ENCODE data around the gene HOXC9.
A peak's percentile ranks its signal among the peaks of the same experiment; 100 is the strongest.

The HOXC9 gene

DNA sequence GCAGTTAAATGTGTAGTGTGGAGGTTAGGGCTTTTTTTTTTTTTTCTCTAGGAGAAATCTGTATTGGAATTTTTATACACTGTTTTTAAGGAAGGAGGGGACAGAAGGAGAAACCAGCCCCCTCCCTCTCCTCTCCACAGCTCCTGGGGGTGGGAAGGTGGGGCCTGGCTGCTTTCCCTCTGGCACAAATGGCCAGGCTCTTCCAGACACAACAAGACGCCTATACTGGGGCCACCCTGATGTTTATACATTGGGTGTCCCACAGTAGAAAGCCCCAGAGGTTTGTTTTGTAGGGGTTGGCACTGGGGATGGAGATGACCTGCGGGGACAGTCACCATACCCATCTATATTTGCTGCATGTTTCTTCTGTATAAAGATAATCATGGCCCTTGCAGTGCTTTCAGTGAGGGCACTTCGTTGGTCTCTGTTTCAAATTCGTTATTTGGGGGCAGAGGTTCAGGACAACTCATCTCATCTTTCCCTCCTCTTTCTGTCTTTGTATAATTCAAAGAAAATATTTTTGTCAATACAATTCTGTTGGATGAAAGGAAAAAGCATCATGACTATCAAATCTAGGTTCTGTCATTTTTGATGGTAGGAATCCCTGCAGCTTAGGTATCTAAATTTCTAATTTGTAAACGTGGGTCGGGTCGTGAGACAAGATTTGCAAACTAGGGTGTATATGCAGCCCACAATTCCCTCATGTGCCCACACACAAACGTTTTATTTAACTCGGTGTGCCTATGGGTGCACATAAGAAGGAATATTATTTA, 23.0 kb upstream of the HOXC9 start:
- no peak for DNase-seq

DNA sequence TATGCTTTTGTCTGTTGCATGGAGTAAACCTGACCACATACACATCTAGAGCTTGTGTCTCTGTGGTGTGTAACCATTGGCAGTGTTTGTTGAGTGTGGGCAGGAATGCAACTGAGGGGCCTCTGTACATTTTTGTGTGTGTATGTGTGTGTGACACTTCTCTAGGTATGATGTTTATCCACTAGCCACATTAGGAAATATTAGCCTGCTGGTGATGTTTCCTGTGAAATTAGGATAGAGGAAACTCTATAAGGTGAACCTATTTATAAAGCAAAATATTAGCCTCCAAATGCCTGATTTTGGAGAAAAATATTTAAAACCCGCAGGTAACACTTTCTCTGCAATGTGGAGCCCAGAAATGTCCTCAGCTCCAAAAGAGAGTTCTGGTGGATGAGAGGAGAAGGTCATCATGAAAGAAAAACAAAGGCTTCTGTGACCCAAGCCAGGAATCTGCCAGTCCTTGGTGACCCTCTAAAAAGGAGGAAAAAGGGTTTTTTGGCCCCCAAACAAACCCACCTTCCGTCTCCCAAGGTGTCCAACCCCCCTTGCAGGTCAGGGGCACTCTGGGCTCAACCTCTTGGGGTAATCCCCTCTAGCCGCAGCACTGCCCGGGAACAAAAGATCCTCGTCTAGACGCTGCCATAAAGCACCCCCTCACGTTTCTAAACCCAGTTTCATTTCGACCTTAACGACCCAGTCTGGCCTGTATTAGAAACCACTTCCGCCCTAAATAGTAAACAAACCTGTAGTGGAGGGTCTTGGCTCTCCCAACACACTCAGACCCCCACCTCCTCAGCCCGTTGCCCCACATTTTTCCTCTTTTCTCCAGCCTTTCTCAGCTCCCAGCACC, 22.1 kb upstream of the HOXC9 start:
- DNase-seq = no peak

DNA sequence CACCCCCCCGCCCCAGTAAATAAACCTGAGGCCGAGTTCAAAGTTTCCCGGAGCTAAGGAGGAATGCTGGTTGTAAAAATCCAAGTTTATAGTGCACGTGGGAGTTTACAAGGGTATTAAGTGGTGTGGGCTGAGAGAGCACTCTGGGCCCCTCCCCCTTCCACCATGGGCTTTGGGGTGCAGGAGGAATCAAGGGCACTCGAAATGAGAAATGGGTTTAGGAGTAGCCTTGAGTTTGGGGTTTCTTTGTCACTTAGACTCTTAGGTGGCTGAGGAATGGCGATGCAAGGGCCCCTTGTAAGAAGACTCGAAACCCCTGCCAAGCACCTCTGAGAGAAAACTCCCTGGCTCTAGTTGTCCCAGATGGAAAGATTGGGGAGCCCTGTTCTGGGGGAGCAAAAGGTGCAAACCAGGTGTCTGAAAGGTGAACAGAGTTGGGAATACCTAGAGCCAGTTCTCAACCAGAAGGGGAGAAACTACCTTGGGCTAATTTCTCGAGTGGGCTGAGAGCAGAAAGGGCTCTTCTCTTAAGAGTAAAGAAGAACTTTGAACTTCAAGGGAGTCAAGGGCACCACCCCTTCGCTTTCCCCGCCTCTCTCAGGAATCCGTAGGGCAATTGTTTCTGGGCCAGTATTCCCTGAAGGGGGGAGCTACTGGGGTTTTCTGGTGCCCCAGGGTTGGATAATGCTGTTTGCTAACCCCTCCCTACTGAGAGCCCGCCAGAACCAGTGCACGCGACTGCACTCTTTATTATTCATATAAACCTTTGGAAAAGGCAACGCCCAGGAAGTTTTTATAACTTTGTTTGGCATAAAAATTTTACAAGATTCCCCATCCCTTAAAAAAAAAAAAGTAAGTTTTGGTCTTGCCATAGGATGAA, 21.2 kb upstream of the HOXC9 start:
- DNase-seq = no peak

DNA sequence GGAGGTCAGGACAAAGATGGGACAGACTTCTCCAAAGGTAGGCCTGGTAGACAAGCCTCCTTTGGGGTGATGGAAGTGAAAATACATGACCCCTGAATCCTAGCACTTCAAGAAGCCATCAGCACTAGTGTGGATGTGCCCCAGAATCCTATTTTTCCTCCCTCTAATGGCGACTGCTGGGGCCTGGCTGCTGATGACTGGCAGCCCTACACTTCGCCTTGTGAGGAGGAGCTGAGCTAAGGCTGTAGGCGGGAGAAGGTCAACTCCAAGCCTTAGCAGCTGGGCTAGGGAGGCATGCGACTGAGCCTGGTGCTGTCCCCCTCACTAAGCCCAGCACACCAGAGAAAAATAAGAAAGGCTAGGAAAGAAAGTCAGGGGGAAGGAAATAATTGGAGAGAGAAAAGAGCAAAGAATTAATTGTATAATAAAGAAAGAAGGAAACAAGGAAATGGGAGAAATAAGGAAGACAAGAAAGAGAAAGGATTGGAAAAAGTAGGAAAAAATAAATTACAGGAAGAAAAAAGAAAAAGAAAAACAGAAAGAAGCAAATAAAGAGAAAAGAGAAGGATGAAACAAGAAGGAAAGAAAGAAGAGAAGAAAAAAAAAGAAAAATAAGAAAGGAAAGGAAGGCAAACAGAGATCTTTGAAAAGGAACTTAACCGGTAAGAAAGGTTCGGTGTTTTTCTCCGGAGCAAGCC, 19.7 kb upstream of the HOXC9 start:
- no peak for DNase-seq

DNA sequence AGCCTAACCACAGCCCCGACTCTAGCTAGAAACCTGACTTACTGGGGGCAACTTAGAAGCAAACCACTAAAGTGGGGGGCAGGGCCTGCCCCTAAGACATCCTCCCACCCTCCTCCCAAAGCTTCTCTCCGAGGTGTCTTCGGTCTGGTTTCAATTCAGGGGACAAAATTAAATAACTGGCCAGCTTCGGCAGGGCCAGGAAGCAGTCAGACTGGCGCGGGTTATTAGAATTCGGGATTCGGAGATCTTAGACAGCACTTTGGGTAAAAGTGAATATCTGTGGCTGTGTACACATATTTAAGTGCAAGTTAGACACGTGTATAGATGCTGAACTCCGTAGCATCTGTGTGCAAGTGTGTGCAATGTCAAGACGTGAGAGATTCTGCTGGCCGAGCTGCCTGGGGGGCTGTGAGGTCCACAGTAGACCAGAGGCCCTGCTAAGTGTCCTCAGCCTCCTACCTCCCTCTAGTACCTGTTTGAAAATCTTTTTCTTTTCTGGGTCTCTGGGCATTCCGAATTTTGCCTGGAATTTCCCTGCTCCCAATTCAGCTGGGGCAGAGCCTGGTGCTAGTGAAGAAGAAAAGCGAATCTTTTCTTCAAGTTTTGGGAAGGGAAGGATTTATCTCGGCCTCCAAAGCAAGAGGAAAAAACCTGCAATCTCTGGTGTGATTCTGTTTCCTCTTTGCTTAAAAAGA, 19.0 kb upstream of the HOXC9 start:
- no peak for DNase-seq

DNA sequence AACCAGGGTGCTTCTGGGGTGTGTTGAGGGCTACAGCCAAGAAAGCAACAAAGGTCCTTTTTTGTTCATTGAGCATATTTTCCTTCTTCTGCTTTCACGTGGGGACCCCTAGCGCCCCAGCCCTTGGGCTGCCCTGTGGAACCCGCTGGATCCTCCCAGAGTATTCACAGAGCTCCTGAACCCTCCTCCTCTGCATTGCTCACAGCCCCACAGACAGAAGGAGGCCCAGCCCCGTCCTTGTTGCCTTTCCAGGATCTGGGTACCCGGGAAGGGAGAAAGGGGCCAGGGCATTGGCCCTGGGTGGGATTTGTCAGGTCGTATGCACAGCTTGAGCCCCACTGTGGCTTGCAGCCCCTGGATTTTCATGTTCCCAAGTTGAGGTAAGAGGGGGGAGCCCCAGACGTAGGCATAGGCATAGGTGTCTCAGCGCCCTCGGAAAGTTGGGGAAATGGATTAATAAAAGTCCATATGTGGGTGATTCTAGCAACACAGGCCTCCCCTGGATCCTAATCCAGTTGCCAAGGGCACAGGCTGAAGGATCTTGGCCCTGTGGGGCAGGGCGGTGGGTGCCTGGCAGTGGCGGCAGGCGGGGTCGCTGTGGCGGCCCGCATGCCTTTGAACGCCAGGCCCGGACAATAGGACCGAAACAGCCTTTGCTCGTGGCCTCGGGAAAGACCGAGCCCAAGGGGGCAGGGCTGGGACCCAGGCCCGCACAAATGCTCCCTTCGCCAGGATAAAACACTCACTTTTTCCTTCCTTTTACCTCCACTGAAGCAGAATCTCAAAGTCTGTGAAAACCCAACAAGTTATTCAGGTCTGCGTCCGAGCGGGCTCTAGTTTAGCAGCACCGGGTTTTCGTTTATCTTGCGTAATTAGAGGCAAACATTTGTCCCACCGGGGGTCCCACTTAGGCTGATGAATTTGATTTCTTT, 18.1 kb upstream of the HOXC9 start:
- DNase-seq = no peak

DNA sequence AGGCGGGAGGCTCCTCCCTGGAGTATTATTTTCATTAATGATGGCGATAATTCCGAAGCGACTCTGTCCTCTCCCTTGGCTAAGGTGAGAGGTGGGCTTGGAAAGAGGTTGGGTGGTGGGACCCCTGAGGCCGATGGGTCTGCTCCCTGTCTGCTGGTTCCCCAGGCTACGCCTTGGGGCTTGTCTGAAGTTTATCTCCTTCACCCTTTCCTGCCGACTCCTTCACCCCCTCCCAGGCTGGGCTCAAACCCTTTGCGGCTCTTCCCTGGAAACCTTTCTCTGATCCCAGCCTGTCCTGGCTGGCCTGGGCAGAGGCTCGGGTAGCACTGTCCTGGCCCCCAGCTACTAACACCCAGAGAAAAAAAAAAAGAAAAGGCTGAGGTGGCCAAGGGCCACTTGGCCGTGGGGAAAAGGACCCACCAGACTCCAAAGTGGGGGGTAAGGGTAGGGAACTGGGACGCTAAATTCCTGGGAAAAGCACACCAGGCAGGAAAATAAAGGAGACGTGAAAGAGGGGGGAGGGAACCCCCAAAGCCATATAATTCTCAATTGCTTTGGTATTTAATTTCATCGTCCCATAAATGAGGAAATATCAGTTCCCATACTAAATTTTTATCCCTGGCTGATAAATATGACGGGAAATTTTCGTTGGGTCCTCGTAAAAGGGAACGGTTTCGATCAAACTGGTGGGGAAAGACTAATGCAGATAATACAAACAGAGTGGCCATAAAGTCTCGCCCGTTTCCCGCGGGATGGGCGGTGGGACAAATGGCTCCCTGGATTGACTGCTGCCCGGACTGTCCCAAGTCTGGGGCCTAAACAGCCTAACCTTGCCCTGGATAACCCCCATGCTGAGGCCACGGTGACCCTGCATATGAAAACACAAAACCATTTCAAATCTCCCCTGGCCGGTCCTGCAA, 17.1 kb upstream of the HOXC9 start:
- no peak for DNase-seq

DNA sequence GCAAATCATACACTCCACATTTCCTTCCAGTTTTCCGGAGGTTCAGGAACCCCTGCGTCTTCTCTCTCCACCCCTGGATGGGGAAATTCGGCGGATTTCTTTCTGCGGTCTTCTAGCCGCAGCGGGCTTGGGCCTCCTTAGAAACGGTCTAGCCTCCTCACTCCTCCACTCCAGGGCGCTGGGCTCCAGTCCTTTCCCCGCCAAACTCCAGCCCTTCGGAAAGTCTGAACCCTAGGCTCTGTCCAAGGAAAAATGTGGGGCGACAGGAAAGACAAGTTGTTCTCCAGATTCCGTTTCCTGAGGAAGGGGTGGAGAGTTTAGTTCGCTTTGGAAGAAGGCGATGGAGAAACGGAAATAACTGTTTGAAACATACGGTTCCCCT, 16.4 kb upstream of the HOXC9 start:
- no peak for DNase-seq

DNA sequence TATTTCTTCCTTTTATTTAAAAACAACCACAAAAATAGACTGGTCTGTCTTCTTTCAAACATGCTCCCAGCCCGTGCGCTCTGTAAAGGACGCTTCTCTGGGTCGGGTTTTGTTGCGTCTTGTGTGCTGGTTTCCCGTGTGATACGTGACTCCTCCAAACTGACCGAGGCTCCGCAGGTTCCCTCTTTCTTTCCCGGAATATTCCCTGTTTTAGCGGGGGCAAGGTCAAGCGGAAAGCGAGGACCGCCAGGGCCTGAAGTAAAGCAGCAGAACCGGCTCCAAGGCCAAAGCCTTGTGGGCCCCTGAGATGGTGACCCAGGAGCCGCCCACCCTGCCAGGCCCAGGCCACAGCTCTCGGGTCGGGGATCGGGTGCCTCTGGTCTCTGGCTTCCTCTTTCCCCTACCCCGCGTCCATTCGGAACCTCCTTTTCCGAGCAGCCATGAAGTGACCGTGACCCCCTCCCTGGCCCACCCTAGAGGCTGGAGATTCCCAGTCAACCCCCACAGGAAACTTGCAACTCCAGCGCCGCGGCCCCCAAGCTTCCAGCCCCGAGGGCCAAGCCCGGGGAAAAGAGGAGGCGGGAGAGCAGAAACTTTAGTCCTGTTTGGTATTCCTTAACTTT, 15.9 kb upstream of the HOXC9 start:
- DNase-seq = no peak

DNA sequence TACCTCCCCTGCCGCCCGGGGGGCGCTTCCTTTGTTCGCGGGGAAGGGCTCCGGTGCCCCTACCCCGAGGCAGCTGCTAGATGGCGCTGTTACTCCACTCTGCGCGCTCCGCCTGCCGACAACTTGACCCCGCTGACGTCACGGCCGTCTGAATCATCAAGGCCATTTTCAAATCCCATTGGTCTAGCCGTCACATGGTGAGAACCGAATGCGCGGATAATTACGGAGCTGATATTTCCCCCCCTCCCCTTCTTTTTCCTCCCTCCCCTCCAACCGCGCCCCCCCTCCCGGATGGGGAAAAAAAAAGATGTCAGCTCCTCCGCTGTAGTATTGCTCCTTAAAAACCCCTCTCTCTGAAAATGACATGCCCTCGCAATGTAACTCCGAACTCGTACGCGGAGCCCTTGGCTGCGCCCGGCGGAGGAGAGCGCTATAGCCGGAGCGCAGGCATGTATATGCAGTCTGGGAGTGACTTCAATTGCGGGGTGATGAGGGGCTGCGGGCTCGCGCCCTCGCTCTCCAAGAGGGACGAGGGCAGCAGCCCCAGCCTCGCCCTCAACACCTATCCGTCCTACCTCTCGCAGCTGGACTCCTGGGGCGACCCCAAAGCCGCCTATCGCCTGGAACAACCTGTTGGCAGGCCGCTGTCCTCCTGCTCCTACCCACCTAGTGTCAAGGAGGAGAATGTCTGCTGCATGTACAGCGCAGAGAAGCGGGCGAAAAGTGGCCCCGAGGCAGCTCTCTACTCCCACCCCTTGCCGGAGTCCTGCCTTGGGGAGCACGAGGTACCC, 14.9 kb upstream of the HOXC9 start, which contains the start of gene HOXC10:
HOXC10 (plus strand) TSS at position 246 of the 791 bp plus-strand sequence; CDS start at position 360, 114 bp downstream.
- peak; percentile 14 for DNase-seq

DNA sequence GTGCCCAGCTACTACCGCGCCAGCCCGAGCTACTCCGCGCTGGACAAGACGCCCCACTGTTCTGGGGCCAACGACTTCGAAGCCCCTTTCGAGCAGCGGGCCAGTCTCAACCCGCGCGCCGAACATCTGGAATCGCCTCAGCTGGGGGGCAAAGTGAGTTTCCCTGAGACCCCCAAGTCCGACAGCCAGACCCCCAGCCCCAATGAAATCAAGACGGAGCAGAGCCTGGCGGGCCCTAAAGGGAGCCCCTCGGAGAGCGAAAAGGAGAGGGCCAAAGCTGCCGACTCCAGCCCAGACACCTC, 14.3 kb upstream of the HOXC9 start:
- no peak for DNase-seq

DNA sequence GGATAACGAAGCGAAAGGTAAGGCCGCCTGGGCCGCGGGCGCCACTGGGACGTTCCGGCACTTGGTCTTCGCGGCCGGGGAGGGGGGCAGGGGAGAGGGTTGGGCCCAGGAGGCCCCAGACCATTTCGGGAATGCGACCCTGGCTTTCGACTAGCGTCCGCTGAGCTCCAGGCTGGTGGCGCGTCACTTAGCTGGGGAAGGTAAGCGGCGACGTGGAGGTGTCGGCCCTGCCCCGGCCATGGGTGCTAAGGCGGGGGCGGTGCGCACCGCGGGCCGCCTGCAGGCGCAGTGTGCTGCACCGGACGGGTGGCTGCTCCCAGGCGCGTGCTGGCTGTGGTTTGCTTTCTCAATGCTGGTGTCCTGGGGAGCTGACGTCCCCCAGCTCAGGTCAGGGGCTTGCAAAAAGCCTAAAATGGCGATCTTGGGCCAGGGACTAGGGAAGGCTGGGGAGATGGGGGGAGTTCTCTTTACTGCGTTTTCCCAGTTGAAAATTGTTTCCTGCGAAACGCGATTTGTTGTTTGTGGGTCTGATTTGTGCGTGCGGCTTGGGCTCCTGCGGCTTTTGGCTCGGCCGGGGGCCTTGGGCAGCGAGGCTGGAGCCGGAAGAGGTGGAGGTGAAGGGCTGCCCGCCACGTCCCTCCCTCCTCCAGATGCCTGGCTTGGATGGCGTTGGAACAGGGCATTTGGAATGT, 13.8 kb upstream of the HOXC9 start:
- DNase-seq = no peak

DNA sequence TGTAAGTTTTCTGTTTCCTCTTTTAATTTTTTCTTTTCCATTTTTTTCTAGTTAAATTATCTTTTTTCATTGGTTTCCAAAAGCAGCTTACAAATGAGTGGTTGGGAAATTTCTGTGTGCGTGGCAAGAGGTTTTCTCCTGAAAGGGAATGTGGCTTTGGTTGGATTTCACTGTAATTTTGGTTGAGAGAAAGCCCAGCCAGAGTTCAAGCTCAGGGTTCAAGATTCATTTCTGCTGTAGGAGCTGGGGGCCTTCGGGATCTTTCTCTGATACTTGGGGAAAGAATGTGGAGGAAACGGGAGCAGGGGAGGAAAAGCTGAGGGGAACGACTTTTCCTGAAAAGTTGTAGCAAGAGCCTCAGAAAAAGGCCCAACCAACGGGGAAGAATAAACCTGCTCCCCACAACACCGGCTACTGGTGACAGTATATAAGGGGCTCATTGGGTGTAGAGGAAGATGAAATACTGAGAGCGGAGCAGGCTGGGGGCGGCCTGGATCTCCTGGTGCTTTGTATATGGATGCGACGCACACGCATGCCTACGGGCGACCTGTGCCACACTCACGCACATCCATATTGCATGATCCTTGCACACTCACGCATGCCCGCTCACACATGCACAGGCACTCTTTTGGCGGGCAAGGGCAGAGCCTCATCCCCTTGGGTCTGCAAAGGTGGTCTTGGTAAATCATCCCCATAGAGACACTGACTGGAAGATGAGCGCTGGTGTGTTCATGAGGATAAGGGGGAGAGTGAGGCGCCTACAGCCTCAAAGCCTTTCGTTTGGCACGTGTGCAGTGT, 13.1 kb upstream of the HOXC9 start:
- no peak for DNase-seq

DNA sequence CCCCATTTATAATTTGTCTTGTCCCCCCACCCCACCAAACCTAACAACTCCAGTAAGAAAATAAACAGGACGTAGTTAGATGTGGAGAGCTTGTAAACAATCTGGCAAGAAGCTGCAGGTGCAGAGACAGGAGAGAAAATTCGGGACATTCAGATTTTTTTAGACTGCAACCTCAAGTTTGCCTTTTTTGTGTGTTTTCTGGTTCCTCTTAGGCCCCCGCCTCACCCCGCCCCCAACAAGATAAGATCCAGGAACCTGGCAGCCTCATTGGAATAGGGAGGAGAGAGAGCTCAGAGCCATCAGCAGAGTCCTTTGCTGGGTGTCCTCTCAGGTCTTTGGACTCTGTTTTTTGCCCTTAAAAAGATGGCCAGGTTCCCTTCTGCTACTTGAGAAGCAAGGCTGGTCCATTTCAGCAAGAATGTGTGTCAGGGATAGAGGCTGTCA, 12.2 kb upstream of the HOXC9 start:
- DNase-seq = no peak

DNA sequence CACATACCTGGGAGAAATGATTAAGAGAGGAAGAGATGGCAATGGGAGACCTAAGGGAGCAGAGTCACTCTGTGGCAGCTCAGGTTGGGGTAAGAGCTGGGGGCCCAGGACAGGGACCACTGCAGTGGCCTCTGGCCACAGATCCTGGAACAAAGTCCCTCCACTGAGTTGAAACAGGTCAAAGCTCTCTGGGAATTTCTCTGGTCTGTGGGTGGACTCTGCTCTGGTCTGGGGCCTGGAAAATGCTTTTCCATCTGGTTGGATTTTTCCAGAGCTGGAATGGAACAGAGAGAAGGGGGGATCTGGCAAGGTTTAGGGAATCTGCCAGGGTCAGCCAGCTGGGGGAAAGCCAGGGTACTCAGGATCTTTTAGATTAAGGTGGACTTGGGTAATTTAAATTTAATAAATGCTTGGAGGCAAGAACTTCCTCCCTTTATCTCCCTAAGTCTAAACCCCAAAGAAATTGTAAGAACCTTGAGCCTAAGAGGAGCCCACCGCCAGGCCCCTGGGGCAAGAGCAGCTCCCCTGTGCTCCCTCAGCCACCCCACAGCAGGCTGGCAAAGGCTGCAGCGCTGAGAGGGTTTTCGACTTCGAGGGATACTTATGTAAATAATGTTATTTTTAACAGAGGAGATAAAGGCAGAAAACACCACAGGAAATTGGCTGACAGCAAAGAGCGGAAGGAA, 11.3 kb upstream of the HOXC9 start:
- DNase-seq = no peak

Data from NCI-H146 (cell line).